Gastroesophageal sphincter (tissue), 4 donors: Measurements from ENCODE around the gene PAK1. TPM values are rescaled to one million over a fixed set of nuclear protein-coding genes. Genes with fewer than 3 reads are reported as not detected.
A peak's percentile ranks its signal among the peaks of the same experiment; 100 is the strongest.

ENCODE experiments used
- ATAC-seq: fragments of 150-250 bp; one replicate; pipeline ENCODE4 v1.9.1; 2016; ENCODE audit warnings: mild to moderate bottlenecking, moderate library complexity
- H3K27ac ChIP-seq, 4 donors: fragments of 200-600 bp; sonication (generic) in 3 of 4; 1 replicate in 3 of 4; 2 replicates in 1 of 4; pipeline ENCODE4 v1.5.1; 2016 to 2019
- H3K27me3 ChIP-seq: fragments of 200-600 bp; sonication (generic); one replicate; pipeline ENCODE4 v1.5.1; 2019
- H3K36me3 ChIP-seq, 2 donors: fragments of 200-600 bp; sonication (generic); one replicate each; pipeline ENCODE4 v1.5.1; 2019; ENCODE audit warnings: control low read depth in 1 of 2
- H3K4me1 ChIP-seq, 3 donors: fragments of 200-600 bp; sonication (generic); 1 replicate in 2 of 3; 2 replicates in 1 of 3; pipeline ENCODE4 v1.5.1; 2016 to 2019; ENCODE audit warnings: control low read depth in 2 of 3
- H3K4me3 ChIP-seq, 2 donors: fragments of 200-600 bp; sonication (generic); one replicate each; pipeline ENCODE4 v1.5.1; 2019; ENCODE audit warnings: mild to moderate bottlenecking in 1 of 2, moderate library complexity in 1 of 2
- H3K9me3 ChIP-seq, 3 donors: fragments of 200-600 bp; sonication (generic); one replicate each; pipeline ENCODE4 v1.5.1; 2017 to 2019; ENCODE audit warnings: control low read depth in 2 of 3
- EP300 ChIP-seq: sonication (generic); formaldehyde crosslinking; IDR thresholded peaks from one replicate; pipeline ENCODE4 v1.6.1; 2017; ENCODE audit warnings: antibody characterized with exemption, mild to moderate bottlenecking
- POLR2A ChIP-seq, 2 donors: fragments of 450-650 bp; IDR thresholded peaks; one replicate each; pipeline ENCODE4 v1.6.1; 2017; ENCODE audit warnings: antibody characterized with exemption in 2 of 2, mild to moderate bottlenecking in 2 of 2, moderate library complexity in 1 of 2
- POLR2AphosphoS5 ChIP-seq: sonication (generic); formaldehyde crosslinking; IDR thresholded peaks from one replicate; pipeline ENCODE4 v1.6.1; 2017; ENCODE audit warnings: antibody characterized with exemption
- WGBS, 2 donors: methylation state at CpG; one replicate each; pipeline ENCODE4 v1.1.5; 2018; ENCODE audit warnings: low coverage in 1 of 2; 5-methylcytosine and 5-hydroxymethylcytosine counted together
- total RNA-seq, 4 donors: library from RNA; depleted of rRNA; stranded (reverse); fragments of >200 nt; gene quantifications; one replicate each; pipeline ENCODE4 v1.1.0, GENCODE V29; 2016
- TF ChIP-seq, protein P1 (sequence below), 4 experiments: fragments of 200-600 bp in 2 of 4; fragments of 450-650 bp in 2 of 4; sonication (generic) in 1 of 4; IDR thresholded peaks; one replicate each; pipeline ENCODE4 v1.5.1; 2017 to 2019; ENCODE audit warnings: antibody characterized with exemption in 4 of 4, mild to moderate bottlenecking in 2 of 4, moderate library complexity in 2 of 4

The PAK1 gene
- total RNA-seq, 4 donors from 2014 or later = 29.8 to 48.1 (median 40.2) TPM

DNA sequence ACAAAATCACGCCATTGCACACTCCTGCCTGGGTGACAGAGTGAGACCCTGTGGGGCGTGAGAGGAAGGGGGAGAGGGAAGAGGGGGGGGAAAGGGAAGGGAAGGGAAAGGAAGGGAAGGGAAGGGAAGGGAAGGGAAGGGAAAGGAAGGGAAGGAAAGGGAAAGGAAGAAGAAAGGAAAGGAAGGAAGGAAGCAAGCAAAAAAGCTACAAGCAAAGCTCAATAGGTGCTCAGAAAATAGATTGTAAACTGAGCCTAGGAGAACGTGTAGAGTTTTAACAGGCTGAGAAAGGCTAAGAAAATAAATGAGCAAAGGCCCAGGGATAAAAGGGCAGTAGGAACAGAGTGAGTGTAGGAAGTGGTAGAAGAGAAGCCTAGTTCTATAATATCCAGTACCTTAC lies 141.6 kb downstream of the PAK1 start:
- TF ChIP-seq POLR2AphosphoS5 = no peak
- no peak for TF ChIP-seq EP300
- TF ChIP-seq, protein P1, sequence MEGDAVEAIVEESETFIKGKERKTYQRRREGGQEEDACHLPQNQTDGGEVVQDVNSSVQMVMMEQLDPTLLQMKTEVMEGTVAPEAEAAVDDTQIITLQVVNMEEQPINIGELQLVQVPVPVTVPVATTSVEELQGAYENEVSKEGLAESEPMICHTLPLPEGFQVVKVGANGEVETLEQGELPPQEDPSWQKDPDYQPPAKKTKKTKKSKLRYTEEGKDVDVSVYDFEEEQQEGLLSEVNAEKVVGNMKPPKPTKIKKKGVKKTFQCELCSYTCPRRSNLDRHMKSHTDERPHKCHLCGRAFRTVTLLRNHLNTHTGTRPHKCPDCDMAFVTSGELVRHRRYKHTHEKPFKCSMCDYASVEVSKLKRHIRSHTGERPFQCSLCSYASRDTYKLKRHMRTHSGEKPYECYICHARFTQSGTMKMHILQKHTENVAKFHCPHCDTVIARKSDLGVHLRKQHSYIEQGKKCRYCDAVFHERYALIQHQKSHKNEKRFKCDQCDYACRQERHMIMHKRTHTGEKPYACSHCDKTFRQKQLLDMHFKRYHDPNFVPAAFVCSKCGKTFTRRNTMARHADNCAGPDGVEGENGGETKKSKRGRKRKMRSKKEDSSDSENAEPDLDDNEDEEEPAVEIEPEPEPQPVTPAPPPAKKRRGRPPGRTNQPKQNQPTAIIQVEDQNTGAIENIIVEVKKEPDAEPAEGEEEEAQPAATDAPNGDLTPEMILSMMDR (IDR thresholded peaks at IDR 0.05) = no peak
- TF ChIP-seq POLR2A (IDR thresholded peaks at IDR 0.05) = no peak
- Histone ChIP-seq H3K27me3 (no peaks in the 10 kb centered on the region), H3K27ac (no peak overlapping the region), H3K4me3 (no peak overlapping the region), H3K36me3 (peaks cover 0 to 63% of the 10 kb centered on the region in 2 donors), H3K4me1 (no peaks in the 10 kb centered on the region), H3K9me3 (no peaks in the 10 kb centered on the region)
- WGBS, 2 donors = 80 to 100% methylated on average over 1 of the region's 3 CpGs
- no peak for ATAC-seq

DNA sequence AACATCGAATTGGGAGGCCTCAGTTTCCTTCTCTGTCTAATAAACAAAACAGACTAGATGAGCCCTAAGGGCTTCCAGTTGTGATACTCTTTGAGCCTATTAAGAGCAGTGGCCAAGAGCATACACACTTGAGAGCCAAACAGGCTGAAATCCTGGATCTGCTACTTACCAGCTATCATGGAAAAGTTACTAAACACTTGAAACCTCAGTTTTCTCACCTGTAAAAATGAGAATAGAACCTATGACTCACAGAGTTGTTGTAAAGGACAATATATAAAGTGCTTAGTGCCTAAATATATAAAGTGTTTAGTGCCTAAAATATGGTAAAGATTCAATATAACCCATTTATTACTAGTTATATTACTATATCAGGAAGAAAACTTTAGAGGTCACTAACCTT lies 148.7 kb downstream of the PAK1 start:
- peaks cover 0 to 52% of the 10 kb centered on the region in 2 donors for H3K36me3 ChIP-seq
- 43 to 100% methylated on average over 1 of the region's 1 CpG for WGBS, 2 donors
- no peaks in the 10 kb centered on the region for H3K27me3 ChIP-seq
- no peak overlapping the region for H3K4me3 ChIP-seq
- TF ChIP-seq, protein P1 (IDR thresholded peaks at IDR 0.05) = no peak
- peaks cover 0 to 3% (median 0%) of the 10 kb centered on the region in 3 donors for H3K4me1 ChIP-seq
- no peaks in the 10 kb centered on the region for H3K9me3 ChIP-seq
- no peak for ATAC-seq
- H3K27ac ChIP-seq = no peak overlapping the region

DNA sequence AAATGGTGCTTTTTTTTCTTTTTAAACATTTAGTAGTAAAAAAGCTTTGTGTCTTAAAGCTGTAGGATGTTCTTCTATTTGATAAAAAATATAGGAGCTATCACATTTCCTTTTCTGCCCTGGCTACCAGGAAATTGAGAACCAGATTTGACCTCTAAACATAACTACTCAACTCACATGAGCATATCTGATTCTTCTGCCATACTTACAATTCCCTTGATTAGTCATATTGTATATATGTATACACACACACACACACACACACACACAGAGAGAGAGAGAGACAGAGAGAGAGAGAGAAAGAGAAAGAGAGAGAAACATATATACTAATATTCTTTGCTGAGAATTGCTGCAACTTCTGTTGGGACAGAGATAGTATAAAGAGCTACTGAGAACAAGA lies 149.4 kb downstream of the PAK1 start:
- H3K27ac ChIP-seq = no peak overlapping the region
- no peaks in the 10 kb centered on the region for H3K27me3 ChIP-seq
- H3K36me3 ChIP-seq = peaks cover 0 to 52% of the 10 kb centered on the region in 2 donors
- no peak overlapping the region for H3K4me3 ChIP-seq
- H3K9me3 ChIP-seq = no peaks in the 10 kb centered on the region
- H3K4me1 ChIP-seq = peaks cover 0 to 3% (median 0%) of the 10 kb centered on the region in 3 donors
- TF ChIP-seq, protein P1 (IDR thresholded peaks at IDR 0.05) = no peak
- TF ChIP-seq EP300 (no peak), POLR2A (IDR thresholded peaks at IDR 0.05) (no peak), POLR2AphosphoS5 (no peak)
- ATAC-seq = no peak

DNA sequence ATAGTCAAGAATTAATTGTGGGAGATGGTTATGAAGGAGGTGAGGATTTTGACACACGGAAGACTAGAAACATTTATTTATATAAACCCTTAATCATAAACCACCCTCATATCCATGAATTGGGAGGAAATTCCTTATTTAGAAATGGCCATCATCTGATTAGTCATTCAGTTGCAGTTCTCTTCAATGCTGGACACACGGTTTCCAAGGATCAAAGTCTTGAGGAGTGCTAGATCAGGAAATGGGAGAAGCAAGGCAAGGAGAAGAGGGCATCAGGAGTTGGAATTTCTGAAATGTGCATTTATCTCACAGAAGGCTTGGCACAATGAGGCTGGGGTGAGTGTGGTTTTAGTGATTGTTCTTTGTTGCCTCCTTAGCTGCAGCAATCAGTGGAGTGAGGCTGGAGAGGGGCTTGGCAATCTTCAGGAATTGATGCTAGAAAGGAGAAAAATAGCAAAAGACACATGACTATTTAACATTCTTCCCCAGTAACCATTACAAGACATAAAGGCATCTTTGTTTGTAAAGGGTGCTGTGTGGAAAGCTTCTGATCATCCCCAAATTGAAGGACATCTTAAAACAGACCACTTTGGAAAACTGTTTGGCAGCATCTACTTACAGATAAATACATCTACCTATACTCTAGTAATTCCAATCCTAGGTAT lies 150.8 kb downstream of the PAK1 start:
- WGBS, 2 donors = 64 to 77% methylated on average over 2 of the region's 2 CpGs
- no peak for ATAC-seq

More for the DNA sequence above, 150.8 kb downstream of the PAK1 start:
- H3K27me3 ChIP-seq = no peaks in the 10 kb centered on the region
- peaks cover 0 to 3% (median 0%) of the 10 kb centered on the region in 3 donors for H3K4me1 ChIP-seq
- H3K36me3 ChIP-seq = peaks cover 0 to 52% of the 10 kb centered on the region in 2 donors
- TF ChIP-seq POLR2AphosphoS5 (no peak), POLR2A (IDR thresholded peaks at IDR 0.05) (no peak), EP300 (no peak)
- TF ChIP-seq, protein P1 (IDR thresholded peaks at IDR 0.05) = no peak
- H3K9me3 ChIP-seq = no peaks in the 10 kb centered on the region
- H3K27ac ChIP-seq = peak overlapping the region in 1 of 4 donors; percentile 14
- H3K4me3 ChIP-seq = no peak overlapping the region
